DMS 273 treated with DMSO at 0.1 percent for 48 hours (cell line): ENCODE data around the gene SLC35G4.
"Not testable (repeated sequence)": the region's sequence is repeated elsewhere in the genome, so short reads cannot be mapped to it uniquely, and the experiment has no call there.

Experiments used
- DNase-seq: peaks from one replicate; lab custom pipeline; 2025; lab: John Stamatoyannopoulos, UW

The SLC35G4 gene

GRCh38 chr18:11613611-11614010, 4.2 kb downstream of the SLC35G4 start:
- not testable (repeated sequence) for DNase-seq

- DNase-seq = not testable (repeated sequence)
Observed at GRCh38 chr18:11614042-11614441, 4.6 kb downstream of the SLC35G4 start.

DNA sequence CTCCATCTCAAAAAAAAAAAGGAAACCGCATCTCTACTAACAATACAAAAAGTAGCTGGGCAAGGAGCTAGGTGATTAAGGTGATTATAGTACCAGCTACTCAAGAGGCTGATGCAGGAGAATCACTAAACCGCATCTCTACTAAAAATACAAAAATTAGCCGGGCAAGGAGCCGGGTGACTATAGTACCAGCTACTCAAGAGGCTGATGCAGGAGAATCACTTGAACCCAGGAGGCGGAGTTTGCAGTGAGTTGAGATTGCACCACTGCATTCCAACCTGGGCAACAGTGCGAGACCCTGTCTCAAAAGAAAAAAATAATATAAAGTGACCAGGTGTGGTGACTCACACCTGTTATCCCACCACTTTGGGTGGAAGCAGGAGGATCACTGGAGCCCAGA, 5.6 kb downstream of the SLC35G4 start:
- not testable (repeated sequence) for DNase-seq

- DNase-seq = not testable (repeated sequence)
Observed at GRCh38 chr18:11647310-11647709, 37.9 kb downstream of the SLC35G4 start.

GRCh38 chr18:11647804-11648203, 38.4 kb downstream of the SLC35G4 start:
- not testable (repeated sequence) for DNase-seq

DNA sequence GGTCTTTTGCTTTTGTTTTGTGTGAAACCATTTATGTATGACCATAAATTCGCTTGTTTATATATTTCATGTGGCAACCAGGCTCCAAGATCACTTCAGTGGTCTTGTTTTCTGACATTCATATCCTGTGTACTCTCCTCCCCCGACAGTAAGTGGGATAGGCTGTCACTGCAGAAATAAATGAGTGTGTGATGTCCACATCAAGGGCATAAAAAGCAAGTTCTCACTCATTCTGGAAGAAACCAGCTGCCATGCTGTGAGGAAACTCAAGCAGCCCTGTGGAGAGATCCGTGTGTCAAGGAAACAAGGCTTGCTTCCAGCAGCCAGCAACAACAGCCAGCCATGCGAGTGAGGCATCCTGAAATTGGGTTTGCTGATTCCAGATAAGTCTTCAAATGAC, 40.4 kb downstream of the SLC35G4 start:
- no peak for DNase-seq

DNA sequence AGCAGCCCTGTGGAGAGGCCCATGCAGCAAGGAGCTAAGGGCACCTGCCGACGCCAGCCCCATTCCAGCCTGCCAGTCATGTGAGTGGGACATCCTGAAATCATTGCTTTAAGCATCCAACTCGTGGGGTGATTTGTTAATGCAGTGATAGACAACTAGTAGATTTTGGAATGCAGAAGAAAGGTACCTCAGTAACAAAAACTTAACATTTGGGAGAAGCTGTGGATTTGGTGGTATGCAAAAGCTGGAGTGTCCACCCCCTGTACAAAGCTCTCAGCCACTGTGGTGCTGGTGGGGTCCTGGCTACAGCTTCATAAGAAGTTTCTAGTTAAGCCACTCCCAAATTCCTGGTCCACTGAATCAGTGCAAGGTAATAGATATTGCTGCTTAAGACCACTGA, 42.5 kb downstream of the SLC35G4 start:
- no peak for DNase-seq

- DNase-seq = no peak
Observed at GRCh38 chr18:11653521-11653920, 44.1 kb downstream of the SLC35G4 start.

GRCh38 chr18:11654736-11655605, 45.6 kb downstream of the SLC35G4 start:
- DNase-seq = no peak

DNA sequence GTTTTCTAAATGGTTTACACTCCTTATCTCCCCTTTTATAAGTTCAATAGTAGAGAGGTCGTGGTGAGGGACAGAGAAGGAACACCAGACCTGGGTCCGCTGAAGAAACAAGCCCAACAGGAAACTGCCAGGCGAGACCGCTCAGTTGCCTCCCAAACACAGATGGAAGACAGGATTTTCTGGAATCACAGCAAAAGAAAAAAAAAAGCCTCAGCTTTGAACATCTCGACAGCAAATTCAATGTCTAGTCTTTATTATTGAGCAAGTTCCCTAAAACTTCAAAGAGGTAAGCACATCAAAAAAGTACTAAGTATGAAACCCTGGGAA, 46.2 kb downstream of the SLC35G4 start:
- no peak for DNase-seq

DNA sequence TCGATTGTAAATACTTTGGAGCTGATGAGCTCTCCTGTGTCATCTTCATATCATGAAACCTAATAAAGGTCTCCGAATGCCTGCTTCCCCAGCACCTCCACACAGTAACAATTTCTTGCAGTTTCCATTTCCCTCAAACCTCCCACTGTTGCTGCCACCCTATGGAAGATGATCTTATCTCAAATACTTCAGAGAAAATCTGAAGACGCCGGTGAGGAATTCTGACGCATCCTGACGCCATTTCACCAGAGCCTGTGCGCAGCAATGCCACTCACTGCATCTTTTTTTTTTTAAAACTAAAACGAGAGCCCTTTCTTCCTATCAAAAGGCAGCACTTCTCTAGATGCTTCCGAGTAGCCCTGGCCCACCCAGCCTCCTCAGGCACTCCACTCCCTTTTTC, 47.8 kb downstream of the SLC35G4 start:
- DNase-seq = no peak

GRCh38 chr18:11657554-11657953, 48.2 kb downstream of the SLC35G4 start:
- no peak for DNase-seq

GRCh38 chr18:11658019-11658418, 48.6 kb downstream of the SLC35G4 start:
- no peak for DNase-seq

DNA sequence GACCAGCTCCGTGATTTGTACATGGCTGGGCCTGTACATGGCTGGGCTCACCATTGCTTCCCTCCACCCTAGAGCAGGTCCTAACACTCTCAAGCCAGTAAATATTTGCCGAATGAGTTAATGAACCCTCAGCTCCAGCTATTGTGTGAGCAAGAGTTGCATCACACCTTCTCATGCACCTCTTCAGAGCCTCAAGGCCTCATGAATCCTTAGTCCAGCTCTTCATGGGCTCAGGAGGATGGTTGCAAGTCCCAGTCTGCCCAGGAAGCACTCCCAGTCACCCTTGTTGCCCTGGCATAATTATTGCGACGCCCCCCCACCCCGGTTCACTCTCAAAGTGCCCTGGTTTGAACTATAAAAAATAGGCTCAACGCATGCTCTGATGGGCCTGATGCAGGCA, 49.6 kb downstream of the SLC35G4 start:
- no peak for DNase-seq
